ENCODE measurements around the gene SCYL1.
A peak's percentile ranks its signal among the peaks of the same experiment; 100 is the strongest.

Gene SCYL1

DNA sequence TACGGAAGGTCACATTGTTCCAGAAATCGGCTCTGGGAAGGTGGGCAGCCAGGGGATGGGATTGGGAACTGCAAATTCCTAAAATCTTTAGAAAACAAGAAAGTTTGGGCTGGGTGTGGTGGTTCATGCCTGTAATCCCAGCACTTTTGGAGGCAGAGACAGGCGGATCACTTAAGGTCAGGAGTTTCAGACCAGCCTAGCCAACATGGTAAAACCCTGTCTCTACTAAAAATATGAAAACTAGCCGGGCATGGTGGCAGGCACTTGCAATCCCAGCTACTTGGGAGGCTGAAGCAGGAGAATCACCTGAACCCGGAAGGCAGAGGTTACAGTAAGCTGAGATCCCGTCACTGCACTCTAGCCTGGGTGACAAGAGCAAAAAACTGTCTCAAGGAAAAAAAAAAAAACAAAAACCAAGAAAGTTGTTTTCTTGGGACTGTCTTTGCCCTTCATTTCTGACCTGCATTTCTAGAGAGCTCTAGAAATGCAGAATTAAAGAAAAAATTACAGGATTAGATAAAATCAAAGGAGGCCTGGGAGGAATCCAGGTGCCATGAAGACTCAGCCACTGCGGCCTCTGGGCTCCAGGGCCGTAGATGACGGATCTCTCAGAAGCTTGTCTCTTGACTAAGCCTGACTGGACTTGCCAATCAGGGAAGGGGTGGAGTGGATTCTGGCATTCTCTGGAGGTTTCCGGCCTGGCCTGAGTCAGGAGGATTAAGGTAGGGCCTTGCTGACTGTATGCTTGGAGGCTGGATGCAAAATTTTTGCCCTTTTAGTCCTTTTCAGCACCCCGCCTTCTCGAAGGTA is 31.3 kb upstream of the SCYL1 start:
- peak; percentile 99 for DNase-seq (ENCODE audit: low read depth)

GRCh38 chr11:65496304-65497140 is 28.4 kb upstream of the SCYL1 start:
- peak; percentile 79 for DNase-seq (ENCODE audit: low read depth)

DNA sequence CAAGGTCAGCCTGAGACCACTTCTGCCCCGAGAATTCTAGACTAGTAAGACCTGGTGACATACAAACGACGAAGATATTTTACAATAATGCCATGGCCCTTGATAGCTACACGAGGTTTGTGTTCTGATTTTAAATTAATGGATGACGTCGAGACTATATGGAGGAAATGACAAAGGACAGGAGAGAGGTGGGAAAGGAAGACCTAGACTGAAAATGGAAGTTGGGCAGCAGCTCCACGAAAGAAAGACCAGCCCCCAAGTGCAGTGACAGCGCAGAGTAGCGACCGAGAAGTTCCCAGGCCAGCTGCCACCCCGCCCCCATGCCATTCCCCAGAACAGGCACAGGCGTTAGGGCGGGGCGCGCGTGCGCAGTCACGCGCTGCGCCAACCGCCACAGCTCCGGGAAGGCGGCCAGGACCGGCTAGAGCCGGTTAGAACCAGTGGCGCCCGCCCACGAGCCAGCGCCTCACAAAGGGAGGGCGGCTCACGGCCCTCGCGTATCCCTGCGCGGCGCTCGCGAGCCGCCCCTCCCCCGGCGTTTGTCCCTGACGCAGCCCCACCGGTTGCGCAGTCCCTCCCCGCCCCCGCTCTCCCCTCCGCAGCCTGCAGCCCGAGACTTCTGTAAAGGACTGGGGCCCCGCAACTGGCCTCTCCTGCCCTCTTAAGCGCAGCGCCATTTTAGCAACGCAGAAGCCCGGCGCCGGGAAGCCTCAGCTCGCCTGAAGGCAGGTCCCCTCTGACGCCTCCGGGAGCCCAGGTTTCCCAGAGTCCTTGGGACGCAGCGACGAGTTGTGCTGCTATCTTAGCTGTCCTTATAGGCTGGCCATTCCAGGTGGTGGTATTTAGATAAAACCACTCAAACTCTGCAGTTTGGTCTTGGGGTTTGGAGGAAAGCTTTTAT is 27.5 kb upstream of the SCYL1 start:
- peak; percentile 96 for DNase-seq (ENCODE audit: low read depth)

DNA sequence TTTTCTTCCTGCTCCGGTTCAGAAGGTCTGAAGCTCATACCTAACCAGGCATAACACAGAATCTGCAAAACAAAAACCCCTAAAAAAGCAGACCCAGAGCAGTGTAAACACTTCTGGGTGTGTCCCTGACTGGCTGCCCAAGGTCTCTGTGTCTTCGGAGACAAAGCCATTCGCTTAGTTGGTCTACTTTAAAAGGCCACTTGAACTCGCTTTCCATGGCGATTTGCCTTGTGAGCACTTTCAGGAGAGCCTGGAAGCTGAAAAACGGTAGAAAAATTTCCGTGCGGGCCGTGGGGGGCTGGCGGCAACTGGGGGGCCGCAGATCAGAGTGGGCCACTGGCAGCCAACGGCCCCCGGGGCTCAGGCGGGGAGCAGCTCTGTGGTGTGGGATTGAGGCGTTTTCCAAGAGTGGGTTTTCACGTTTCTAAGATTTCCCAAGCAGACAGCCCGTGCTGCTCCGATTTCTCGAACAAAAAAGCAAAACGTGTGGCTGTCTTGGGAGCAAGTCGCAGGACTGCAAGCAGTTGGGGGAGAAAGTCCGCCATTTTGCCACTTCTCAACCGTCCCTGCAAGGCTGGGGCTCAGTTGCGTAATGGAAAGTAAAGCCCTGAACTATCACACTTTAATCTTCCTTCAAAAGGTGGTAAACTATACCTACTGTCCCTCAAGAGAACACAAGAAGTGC is 26.7 kb upstream of the SCYL1 start:
- DNase-seq (ENCODE audit: low read depth), result peak; percentile 73

- no peak for DNase-seq (ENCODE audit: low read depth)
Observed at GRCh38 chr11:65498727-65498976, 26.2 kb upstream of the SCYL1 start.

- DNase-seq (ENCODE audit: low read depth), result peak; percentile 94
Observed at GRCh38 chr11:65498977-65499712, 25.7 kb upstream of the SCYL1 start, which contains the start of gene MALAT1. Gene MALAT1 (plus strand): TSS chr11:65499045.

DNA sequence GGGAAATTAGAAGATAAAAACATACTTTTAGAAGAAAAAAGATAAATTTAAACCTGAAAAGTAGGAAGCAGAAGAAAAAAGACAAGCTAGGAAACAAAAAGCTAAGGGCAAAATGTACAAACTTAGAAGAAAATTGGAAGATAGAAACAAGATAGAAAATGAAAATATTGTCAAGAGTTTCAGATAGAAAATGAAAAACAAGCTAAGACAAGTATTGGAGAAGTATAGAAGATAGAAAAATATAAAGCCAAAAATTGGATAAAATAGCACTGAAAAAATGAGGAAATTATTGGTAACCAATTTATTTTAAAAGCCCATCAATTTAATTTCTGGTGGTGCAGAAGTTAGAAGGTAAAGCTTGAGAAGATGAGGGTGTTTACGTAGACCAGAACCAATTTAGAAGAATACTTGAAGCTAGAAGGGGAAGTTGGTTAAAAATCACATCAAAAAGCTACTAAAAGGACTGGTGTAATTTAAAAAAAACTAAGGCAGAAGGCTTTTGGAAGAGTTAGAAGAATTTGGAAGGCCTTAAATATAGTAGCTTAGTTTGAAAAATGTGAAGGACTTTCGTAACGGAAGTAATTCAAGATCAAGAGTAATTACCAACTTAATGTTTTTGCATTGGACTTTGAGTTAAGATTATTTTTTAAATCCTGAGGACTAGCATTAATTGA is 25.0 kb upstream of the SCYL1 start:
- no peak for DNase-seq (ENCODE audit: low read depth)

DNA sequence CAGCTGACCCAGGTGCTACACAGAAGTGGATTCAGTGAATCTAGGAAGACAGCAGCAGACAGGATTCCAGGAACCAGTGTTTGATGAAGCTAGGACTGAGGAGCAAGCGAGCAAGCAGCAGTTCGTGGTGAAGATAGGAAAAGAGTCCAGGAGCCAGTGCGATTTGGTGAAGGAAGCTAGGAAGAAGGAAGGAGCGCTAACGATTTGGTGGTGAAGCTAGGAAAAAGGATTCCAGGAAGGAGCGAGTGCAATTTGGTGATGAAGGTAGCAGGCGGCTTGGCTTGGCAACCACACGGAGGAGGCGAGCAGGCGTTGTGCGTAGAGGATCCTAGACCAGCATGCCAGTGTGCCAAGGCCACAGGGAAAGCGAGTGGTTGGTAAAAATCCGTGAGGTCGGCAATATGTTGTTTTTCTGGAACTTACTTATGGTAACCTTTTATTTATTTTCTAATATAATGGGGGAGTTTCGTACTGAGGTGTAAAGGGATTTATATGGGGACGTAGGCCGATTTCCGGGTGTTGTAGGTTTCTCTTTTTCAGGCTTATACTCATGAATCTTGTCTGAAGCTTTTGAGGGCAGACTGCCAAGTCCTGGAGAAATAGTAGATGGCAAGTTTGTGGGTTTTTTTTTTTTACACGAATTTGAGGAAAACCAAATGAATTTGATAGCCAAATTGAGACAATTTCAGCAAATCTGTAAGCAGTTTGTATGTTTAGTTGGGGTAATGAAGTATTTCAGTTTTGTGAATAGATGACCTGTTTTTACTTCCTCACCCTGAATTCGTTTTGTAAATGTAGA is 24.3 kb upstream of the SCYL1 start:
- peak; percentile 52 for DNase-seq (ENCODE audit: low read depth)

DNA sequence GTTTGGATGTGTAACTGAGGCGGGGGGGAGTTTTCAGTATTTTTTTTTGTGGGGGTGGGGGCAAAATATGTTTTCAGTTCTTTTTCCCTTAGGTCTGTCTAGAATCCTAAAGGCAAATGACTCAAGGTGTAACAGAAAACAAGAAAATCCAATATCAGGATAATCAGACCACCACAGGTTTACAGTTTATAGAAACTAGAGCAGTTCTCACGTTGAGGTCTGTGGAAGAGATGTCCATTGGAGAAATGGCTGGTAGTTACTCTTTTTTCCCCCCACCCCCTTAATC is 23.8 kb upstream of the SCYL1 start:
- DNase-seq (ENCODE audit: low read depth), result peak; percentile 45

- no peak for DNase-seq (ENCODE audit: low read depth)
Observed at GRCh38 chr11:65501472-65502273, 23.2 kb upstream of the SCYL1 start.

- no peak for DNase-seq (ENCODE audit: low read depth)
Observed at GRCh38 chr11:65502274-65502554, 22.7 kb upstream of the SCYL1 start.

DNA sequence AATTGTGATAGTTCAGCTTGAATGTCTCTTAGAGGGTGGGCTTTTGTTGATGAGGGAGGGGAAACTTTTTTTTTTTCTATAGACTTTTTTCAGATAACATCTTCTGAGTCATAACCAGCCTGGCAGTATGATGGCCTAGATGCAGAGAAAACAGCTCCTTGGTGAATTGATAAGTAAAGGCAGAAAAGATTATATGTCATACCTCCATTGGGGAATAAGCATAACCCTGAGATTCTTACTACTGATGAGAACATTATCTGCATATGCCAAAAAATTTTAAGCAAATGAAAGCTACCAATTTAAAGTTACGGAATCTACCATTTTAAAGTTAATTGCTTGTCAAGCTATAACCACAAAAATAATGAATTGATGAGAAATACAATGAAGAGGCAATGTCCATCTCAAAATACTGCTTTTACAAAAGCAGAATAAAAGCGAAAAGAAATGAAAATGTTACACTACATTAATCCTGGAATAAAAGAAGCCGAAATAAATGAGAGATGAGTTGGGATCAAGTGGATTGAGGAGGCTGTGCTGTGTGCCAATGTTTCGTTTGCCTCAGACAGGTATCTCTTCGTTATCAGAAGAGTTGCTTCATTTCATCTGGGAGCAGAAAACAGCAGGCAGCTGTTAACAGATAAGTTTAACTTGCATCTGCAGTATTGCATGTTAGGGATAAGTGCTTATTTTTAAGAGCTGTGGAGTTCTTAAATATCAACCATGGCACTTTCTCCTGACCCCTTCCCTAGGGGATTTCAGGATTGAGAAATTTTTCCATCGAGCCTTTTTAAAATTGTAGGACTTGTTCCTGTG is 22.1 kb upstream of the SCYL1 start:
- DNase-seq (ENCODE audit: low read depth), result no peak

GRCh38 chr11:65503368-65503948 is 21.4 kb upstream of the SCYL1 start:
- no peak for DNase-seq (ENCODE audit: low read depth)

GRCh38 chr11:65503949-65504673 is 20.8 kb upstream of the SCYL1 start:
- DNase-seq (ENCODE audit: low read depth), result no peak

- DNase-seq (ENCODE audit: low read depth), result no peak
Observed at GRCh38 chr11:65504674-65505465, 20.0 kb upstream of the SCYL1 start.

- no peak for DNase-seq (ENCODE audit: low read depth)
Observed at GRCh38 chr11:65505466-65506289, 19.2 kb upstream of the SCYL1 start.
